GM21786 (cell line): ENCODE results near the gene GAL.

Experiments
- ATAC-seq: cut with Tn5 transposase; IDR thresholded peaks from one replicate; pipeline ENCODE4 v1.9.1; 2021; ENCODE audit not compliant: unreplicated experiment

Gene GAL

DNA sequence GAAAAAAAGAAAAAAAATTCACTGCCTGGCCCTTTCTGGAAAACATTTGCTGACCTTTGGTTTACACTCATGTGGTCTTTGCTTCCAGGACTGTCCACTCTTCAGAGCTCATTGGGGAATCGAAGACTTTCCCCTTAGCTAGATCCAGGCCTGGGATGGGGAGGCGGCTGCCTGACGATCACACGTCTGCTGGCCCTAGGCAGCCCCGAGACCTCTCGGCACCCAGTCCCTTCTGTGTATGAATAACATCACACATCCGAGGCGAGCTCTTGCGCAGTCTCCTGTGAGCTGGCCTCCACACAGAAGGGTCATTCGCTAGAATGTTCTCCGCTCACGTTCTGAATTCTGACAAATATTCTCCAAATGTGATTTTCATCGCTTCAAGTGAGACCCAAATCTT lies 25.7 kb upstream of the GAL start:
- ATAC-seq, result no peak

- no peak for ATAC-seq
Measured at GRCh38 chr11:68659158-68659921, 25.0 kb upstream of the GAL start.

GRCh38 chr11:68660066-68660810 lies 24.1 kb upstream of the GAL start:
- no peak for ATAC-seq

DNA sequence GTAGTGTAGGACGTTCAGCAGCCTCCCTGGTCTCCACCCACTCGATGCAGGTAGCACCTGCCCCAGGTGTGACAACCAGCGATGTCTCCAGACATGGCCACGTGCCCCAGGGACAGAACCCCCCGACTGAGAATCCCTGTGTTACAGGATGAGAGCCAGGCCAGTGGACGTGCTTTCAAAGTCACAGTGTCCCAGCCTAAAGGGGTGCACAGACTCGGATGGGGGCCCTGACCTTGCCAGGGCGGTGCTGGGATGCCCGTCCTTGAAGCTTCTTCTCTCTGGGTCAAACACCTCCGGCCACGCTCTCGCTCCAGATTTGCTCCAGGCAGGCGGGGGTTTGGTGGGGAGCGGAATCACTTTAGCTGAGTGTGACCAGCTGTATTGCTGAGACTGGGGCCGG lies 23.3 kb upstream of the GAL start:
- no peak for ATAC-seq

GRCh38 chr11:68661697-68662603 lies 22.4 kb upstream of the GAL start:
- no peak for ATAC-seq

DNA sequence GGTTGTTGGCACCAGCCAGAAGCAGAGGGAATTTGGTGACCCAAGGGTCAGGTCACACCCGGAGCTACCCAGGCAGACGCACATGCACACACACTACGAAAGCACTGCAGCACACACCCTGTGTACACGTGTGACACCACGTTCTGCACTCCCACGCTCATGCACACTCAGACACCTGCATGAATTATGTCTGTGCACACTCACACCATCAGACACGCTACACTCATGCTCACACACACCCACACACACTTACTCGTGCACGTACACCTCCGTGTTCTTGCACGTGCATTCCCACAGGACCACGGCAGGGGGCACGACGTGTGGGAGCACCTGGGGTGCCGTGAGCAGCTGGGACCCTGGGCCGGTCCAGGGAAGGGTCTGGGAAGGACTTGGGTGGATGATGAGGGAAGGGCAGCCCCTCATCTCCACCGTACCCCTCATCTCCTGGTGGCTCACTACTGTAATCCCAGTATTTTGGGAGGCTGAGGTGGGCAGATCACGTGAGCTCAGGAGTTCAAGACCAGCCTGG lies 20.8 kb upstream of the GAL start:
- ATAC-seq, result no peak

GRCh38 chr11:68664141-68664540 lies 20.2 kb upstream of the GAL start:
- ATAC-seq, result no peak

DNA sequence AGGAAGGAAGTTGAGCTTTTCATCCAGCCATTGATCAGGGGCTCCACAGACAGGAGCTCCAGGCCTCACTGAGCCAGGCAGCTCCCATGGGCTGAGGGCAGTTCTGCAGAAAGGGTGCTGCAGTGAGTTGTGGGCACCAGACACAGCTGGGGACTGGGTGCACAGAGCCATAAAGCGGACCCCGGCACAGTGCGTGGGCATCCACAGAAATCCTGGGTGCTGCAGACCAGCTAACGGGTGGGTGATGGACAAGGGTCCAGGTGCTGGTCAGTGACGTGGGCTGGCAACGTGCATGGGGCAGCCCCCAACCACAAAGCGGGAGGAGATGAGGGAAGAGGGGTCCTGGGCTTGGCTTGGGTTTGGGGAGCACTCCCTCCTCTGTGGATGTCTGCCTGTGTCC lies 19.4 kb upstream of the GAL start:
- ATAC-seq, result no peak

GRCh38 chr11:68665436-68665835 lies 18.9 kb upstream of the GAL start:
- ATAC-seq, result no peak

DNA sequence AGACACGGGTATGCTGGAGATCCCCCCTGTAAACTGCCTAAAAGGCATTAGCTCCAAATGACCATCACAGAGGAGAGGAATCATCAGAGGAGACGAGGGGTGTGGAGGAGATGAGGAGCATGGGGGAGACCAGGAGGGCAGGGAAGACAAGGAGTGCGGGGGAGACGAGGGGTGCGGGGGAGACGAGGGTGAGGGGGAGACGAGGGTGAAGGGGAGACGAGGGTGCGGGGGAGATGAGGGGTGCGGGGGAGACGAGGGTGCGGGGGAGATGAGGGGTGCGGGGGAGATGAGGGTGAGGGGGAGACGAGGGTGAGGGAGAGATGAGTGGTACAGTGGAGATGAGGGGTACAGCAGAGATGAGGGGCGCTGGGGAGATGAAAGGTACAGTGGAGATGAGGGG lies 17.5 kb upstream of the GAL start:
- no peak for ATAC-seq

- no peak for ATAC-seq
Measured at GRCh38 chr11:68667511-68668500, 16.5 kb upstream of the GAL start.

- ATAC-seq, result no peak
Measured at GRCh38 chr11:68669301-68670090, 14.8 kb upstream of the GAL start.

- no peak for ATAC-seq
Measured at GRCh38 chr11:68670208-68670992, 13.9 kb upstream of the GAL start.

DNA sequence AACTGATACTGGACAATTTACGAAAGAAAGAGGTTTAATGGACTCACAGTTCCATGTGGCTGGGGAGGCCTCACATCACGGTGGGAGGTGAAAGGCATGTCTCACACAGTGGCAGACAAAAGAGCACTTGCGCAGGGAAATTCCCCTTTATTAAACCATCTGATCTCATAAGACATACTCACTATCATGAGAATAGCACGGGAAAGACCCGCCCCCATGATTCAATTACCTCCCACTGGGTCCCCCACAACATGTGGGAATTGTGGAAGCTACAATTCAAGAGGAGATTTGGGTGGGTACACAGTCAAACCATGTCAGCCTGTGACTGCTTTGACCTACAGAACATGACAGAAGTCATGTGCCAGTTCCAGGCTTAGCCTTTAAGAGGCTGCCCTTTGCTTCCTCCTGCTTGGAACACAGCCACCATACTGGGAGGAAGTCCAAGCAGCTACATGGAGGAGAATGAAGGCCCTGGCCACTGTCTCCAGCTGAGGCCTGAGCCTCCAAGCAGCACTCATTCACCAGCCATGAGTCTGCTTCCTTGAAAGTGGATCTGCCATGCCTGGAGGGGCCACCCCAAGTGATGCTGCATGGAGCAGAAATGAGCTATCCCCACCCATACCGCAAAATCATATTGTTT lies 10.9 kb upstream of the GAL start:
- ATAC-seq, result no peak

GRCh38 chr11:68673991-68674390 lies 10.4 kb upstream of the GAL start:
- ATAC-seq, result no peak

- ATAC-seq, result no peak
Measured at GRCh38 chr11:68674461-68674860, 9.9 kb upstream of the GAL start.

DNA sequence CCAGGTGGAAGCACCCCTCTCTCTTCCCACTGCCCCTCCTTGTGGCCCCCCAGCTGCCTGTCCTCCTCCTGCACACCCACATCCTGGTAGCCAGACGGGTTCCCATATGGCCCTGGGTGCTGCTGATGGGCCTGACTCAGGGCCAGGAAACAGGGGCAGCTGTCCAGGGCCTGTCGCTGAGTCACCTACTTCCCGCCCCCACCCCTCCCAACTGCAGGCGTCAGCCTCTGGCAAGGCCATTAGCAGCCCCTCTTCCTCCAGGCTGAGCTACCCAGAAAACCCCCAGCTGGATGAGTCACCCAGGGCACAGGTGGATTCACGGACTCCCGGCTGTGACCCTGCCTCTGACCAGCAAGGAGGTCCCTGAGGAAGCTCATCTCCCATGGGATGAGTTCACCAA lies 6.9 kb upstream of the GAL start:
- ATAC-seq, result no peak

DNA sequence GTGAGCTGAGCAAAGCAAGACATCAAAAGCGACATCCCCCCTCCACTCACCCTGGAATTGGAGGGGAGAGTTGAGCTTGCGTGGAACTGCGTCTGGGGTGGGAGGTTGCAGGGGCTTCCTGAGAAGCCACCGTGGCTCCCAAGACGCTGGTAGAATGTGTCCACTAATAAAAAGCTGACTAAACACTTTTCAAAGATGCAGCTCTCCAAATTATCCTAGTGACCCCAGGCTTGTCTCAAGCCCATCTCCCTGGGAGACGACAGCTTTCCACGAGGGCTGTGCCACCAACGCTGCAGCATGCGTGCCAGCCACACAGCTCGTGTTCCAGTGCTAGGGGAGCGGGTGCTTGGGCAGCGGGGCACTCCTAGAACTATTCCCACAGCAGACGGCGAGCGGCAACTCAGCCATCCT lies 6.3 kb upstream of the GAL start:
- ATAC-seq, result no peak
